T-cell (primary cell): ENCODE results near the gene MS4A8. TPM values are rescaled to one million over a fixed set of nuclear protein-coding genes. Genes with fewer than 3 reads are reported as not detected.
A peak's percentile ranks its signal among the peaks of the same experiment; 100 is the strongest.
"Not testable (repeated sequence)": the region's sequence is repeated elsewhere in the genome, so short reads cannot be mapped to it uniquely, and the experiment has no call there.

Experiments used
- ATAC-seq, 4 experiments: fragments of 200-7000 bp in 3 of 4; fragments of 150-1000 bp in 1 of 4; cut with Tn5 transposase; replicated peaks in 1 of 4; 1 replicate in 3 of 4; 2 replicates in 1 of 4; pipeline ENCODE4 v1.10.0; 2021; ENCODE audit warnings: moderate library complexity in 3 of 4, mild to moderate bottlenecking in 2 of 4, moderate number of reproducible peaks in 1 of 4
- CTCF ChIA-PET, 2 donors: fragments of 300-600 bp; sonication (Branson Sonifier 250); formaldehyde crosslinking; loops; one replicate each; lab custom pipeline; 2022; ENCODE audit warnings: antibody characterized with exemption in 2 of 2; lab: Charles Lee
- POLR2A ChIA-PET, 2 donors: fragments of 300-600 bp; sonication (Branson Sonifier 250); formaldehyde crosslinking; loops; one replicate each; lab custom pipeline; 2022; ENCODE audit warnings: antibody characterized with exemption in 2 of 2; lab: Charles Lee
- DNase-seq, 35 experiments: peaks; one replicate each; pipeline versions ENCODE4 v3.0.0 to v3.0.0-alpha.2; 2013 to 2023
- H3K27ac ChIP-seq: one replicate; pipeline ENCODE4 v1.5.1; 2013; ENCODE audit warnings: low read length
- H3K27me3 ChIP-seq, 2 experiments: replicated peaks in 1 of 2; 1 replicate in 1 of 2; 2 replicates in 1 of 2; pipeline versions ENCODE4 v1.6.1 to v1.7.0; 2013; ENCODE audit warnings: low read length in 1 of 2, mixed read lengths in 1 of 2; ENCODE audit not compliant: control insufficient read depth in 2 of 2, insufficient read depth in 2 of 2; ENCODE audit errors: extremely low read depth in 1 of 2
- H3K36me3 ChIP-seq, 2 donors: 1 replicate in 1 of 2; 2 replicates in 1 of 2; pipeline versions ENCODE4 v1.6.1 to v1.7.0; 2013; ENCODE audit warnings: low read length in 1 of 2; ENCODE audit not compliant: control insufficient read depth in 2 of 2, insufficient read depth in 1 of 2; ENCODE audit errors: extremely low read depth in 1 of 2
- H3K4me1 ChIP-seq, 2 experiments: 1 replicate in 1 of 2; 2 replicates in 1 of 2; pipeline versions ENCODE4 v1.6.1 to v1.7.0; 2013; ENCODE audit warnings: low read length in 2 of 2, mixed read lengths in 1 of 2; ENCODE audit not compliant: insufficient read depth in 2 of 2, control insufficient read depth in 1 of 2; ENCODE audit errors: extremely low read depth in 1 of 2
- H3K4me3 ChIP-seq, 2 donors: 1 replicate in 1 of 2; 2 replicates in 1 of 2; pipeline versions ENCODE4 v1.5.1 to v1.7.0; 2013; ENCODE audit warnings: mild to moderate bottlenecking in 2 of 2, low read length in 1 of 2, moderate library complexity in 1 of 2; ENCODE audit not compliant: control insufficient read depth in 1 of 2; ENCODE audit errors: extremely low read depth in 1 of 2
- H3K9me3 ChIP-seq: 2 replicates; pipeline ENCODE4 v1.7.0; 2013
- H3K27ac Mint-ChIP-seq, 2 donors: one replicate each; pipeline ENCODE4 v1.8.0; 2020 to 2021; ENCODE audit warnings: mild to moderate bottlenecking in 2 of 2, mixed read lengths in 2 of 2
- H3K27me3 Mint-ChIP-seq, 2 donors: one replicate each; pipeline ENCODE4 v1.8.0; 2021 to 2022; ENCODE audit warnings: mixed read lengths in 2 of 2
- H3K36me3 Mint-ChIP-seq: one replicate; pipeline ENCODE4 v1.8.0; 2021; ENCODE audit warnings: mixed read lengths
- H3K4me1 Mint-ChIP-seq, 3 donors: one replicate each; pipeline ENCODE4 v1.8.0; 2020 to 2022; ENCODE audit warnings: mixed read lengths in 3 of 3, mild to moderate bottlenecking in 1 of 3
- H3K4me3 Mint-ChIP-seq, 3 donors: one replicate each; pipeline ENCODE4 v1.8.0; 2020 to 2022; ENCODE audit warnings: mild to moderate bottlenecking in 3 of 3, mixed read lengths in 3 of 3, moderate library complexity in 3 of 3
- H3K9me3 Mint-ChIP-seq, 3 donors: one replicate each; pipeline ENCODE4 v1.8.0; 2020 to 2022; ENCODE audit warnings: mixed read lengths in 3 of 3
- WGBS: methylation state at CpG from one replicate; pipeline ENCODE4 v1.1.5; 2013; ENCODE audit warnings: missing lambda C conversion rate; ENCODE audit not compliant: insufficient coverage; 5-methylcytosine and 5-hydroxymethylcytosine counted together
- total RNA-seq, 35 experiments: library from RNA in 6 of 35; stranded (reverse) in 6 of 35; fragments of 120-200 nt in 1 of 35; gene quantifications; one replicate each; pipeline versions ENCODE4 v1.2.1 to v1.2.4 and lab custom pipeline; 2013 to 2026

Gene MS4A8
- total RNA-seq, 5 donors from 2014 or later (not counting 1 experiment from before 2014, with no cell fraction given) = not detected

GRCh38 chr11:60680455-60681119 lies 18.8 kb upstream of the MS4A8 start:
- Mint-ChIP-seq H3K36me3 (peaks cover 5% of the 10 kb centered on the region), H3K27ac (no peak overlapping the region), H3K27me3 (peaks cover 12 to 18% of the 10 kb centered on the region in 2 donors), H3K4me1 (no peaks in the 10 kb centered on the region), H3K9me3 (peaks cover 15 to 36% (median 29%) of the 10 kb centered on the region in 3 donors), H3K4me3 (no peak overlapping the region)
- DNase-seq (no peak), ATAC-seq (no peak)
- Histone ChIP-seq H3K4me3 (no peak overlapping the region), H3K4me1 (no peaks in the 10 kb centered on the region), H3K27me3 (peaks cover 0 to 9% of the 10 kb centered on the region in 2 experiments), H3K27ac (no peak overlapping the region), H3K9me3 (no peaks in the 10 kb centered on the region), H3K36me3 (no peaks in the 10 kb centered on the region)
- ChIA-PET CTCF (no interaction called here), POLR2A (no interaction called here)
- 40% methylated on average over 1 of the region's 3 CpGs for WGBS

GRCh38 chr11:60684541-60684848 lies 14.9 kb upstream of the MS4A8 start:
- H3K27ac ChIP-seq, POLR2A ChIA-PET, H3K36me3 Mint-ChIP-seq, H3K9me3 ChIP-seq, ATAC-seq, H3K4me1 ChIP-seq, DNase-seq, H3K36me3 ChIP-seq, H3K27me3 ChIP-seq, H3K4me1 Mint-ChIP-seq, H3K27ac Mint-ChIP-seq, H3K4me3 Mint-ChIP-seq, H3K4me3 ChIP-seq, CTCF ChIA-PET: not testable (repeated sequence)
- H3K9me3 Mint-ChIP-seq = peaks cover 0 to 11% (median 7%) of the 10 kb centered on the region in 3 donors
- WGBS = no CpG with 5 or more reads among the region's 2 CpGs
- H3K27me3 Mint-ChIP-seq = peaks cover 11 to 12% of the 10 kb centered on the region in 2 donors

GRCh38 chr11:60691661-60692060 lies 7.8 kb upstream of the MS4A8 start:
- H3K4me3 Mint-ChIP-seq = no peak overlapping the region
- no peaks in the 10 kb centered on the region for H3K36me3 Mint-ChIP-seq
- WGBS = 89% methylated on average over 4 of the region's 5 CpGs
- no peak for ATAC-seq
- H3K9me3 ChIP-seq = no peaks in the 10 kb centered on the region
- H3K4me1 Mint-ChIP-seq = no peaks in the 10 kb centered on the region
- POLR2A ChIA-PET = no interaction called here
- H3K27ac ChIP-seq = no peak overlapping the region
- H3K36me3 ChIP-seq = no peaks in the 10 kb centered on the region
- no peak overlapping the region for H3K27ac Mint-ChIP-seq
- peaks cover 0 to 8% (median 0%) of the 10 kb centered on the region in 3 donors for H3K9me3 Mint-ChIP-seq
- CTCF ChIA-PET = no interaction called here
- no peak overlapping the region for H3K4me3 ChIP-seq
- peaks cover 0 to 23% of the 10 kb centered on the region in 2 experiments for H3K27me3 ChIP-seq
- H3K4me1 ChIP-seq = no peaks in the 10 kb centered on the region
- no peak for DNase-seq
- H3K27me3 Mint-ChIP-seq = peaks cover 16 to 33% of the 10 kb centered on the region in 2 donors

- Mint-ChIP-seq H3K9me3 (peaks cover 0 to 5% (median 0%) of the 10 kb centered on the region in 3 donors), H3K27ac (no peak overlapping the region), H3K4me1 (no peaks in the 10 kb centered on the region), H3K36me3 (no peaks in the 10 kb centered on the region), H3K4me3 (no peak overlapping the region), H3K27me3 (peaks cover 4 to 13% of the 10 kb centered on the region in 2 donors)
- H3K9me3 ChIP-seq = no peaks in the 10 kb centered on the region
- no peak for ATAC-seq
- DNase-seq = no peak
- POLR2A ChIA-PET = no interaction called here
- no peaks in the 10 kb centered on the region for H3K36me3 ChIP-seq
- H3K27ac ChIP-seq = no peak overlapping the region
- peaks cover 2 to 7% of the 10 kb centered on the region in 2 experiments for H3K27me3 ChIP-seq
- WGBS = no CpG with 5 or more reads among the region's 5 CpGs
- H3K4me3 ChIP-seq = no peak overlapping the region
- no peaks in the 10 kb centered on the region for H3K4me1 ChIP-seq
- CTCF ChIA-PET = no interaction called here
These were observed 524 bp downstream of the MS4A8 start for GRCh38 chr11:60699936-60700335.

GRCh38 chr11:60700689-60701468 lies 1.5 kb downstream of the MS4A8 start:
- Mint-ChIP-seq H3K36me3 (no peaks in the 10 kb centered on the region), H3K27ac (no peak overlapping the region), H3K9me3 (no peaks in the 10 kb centered on the region), H3K4me3 (no peak overlapping the region), H3K4me1 (no peaks in the 10 kb centered on the region), H3K27me3 (peaks cover 7 to 11% of the 10 kb centered on the region in 2 donors)
- Histone ChIP-seq H3K36me3 (no peaks in the 10 kb centered on the region), H3K9me3 (no peaks in the 10 kb centered on the region), H3K4me3 (no peak overlapping the region), H3K27ac (no peak overlapping the region), H3K4me1 (no peaks in the 10 kb centered on the region), H3K27me3 (peaks cover 2 to 9% of the 10 kb centered on the region in 2 experiments)
- ChIA-PET POLR2A (no interaction called here), CTCF (no interaction called here)
- DNase-seq = peak in 1 of 35 experiments; percentile 5
- WGBS = 71% methylated on average over 10 of the region's 14 CpGs
- no peak for ATAC-seq

GRCh38 chr11:60701469-60701818 lies 2.0 kb downstream of the MS4A8 start:
- peaks cover 2 to 9% of the 10 kb centered on the region in 2 experiments for H3K27me3 ChIP-seq
- Mint-ChIP-seq H3K36me3 (no peaks in the 10 kb centered on the region), H3K9me3 (no peaks in the 10 kb centered on the region), H3K4me1 (no peaks in the 10 kb centered on the region), H3K27ac (no peak overlapping the region), H3K27me3 (peaks cover 5 to 13% of the 10 kb centered on the region in 2 donors), H3K4me3 (no peak overlapping the region)
- WGBS = no CpG with 5 or more reads among the region's 4 CpGs
- no peaks in the 10 kb centered on the region for H3K4me1 ChIP-seq
- POLR2A ChIA-PET = no interaction called here
- H3K9me3 ChIP-seq = no peaks in the 10 kb centered on the region
- DNase-seq = no peak
- no peak overlapping the region for H3K27ac ChIP-seq
- CTCF ChIA-PET = no interaction called here
- no peak overlapping the region for H3K4me3 ChIP-seq
- no peaks in the 10 kb centered on the region for H3K36me3 ChIP-seq
- ATAC-seq = no peak
